Panc1 (cell line): ENCODE measurements around the gene WDR7. TPM values are rescaled to one million over a fixed set of nuclear protein-coding genes. Genes with fewer than 3 reads are reported as not detected.

ENCODE experiments used
- ATAC-seq: fragments of 200-7000 bp; cut with Tn5 transposase; 2 replicates; pipeline ENCODE4 v1.9.1; 2020; ENCODE audit warnings: mild to moderate bottlenecking, moderate library complexity
- BruUV-seq: library from RNA; stranded (reverse); fragments of 400-500 nt; replicated peaks from 2 replicates; lab custom pipeline; 2021; lab: Mats Ljungman, UMichigan
- CTCF ChIA-PET: fragments of 300-600 bp; sonication (Branson Sonifier 250); formaldehyde crosslinking; loops from one replicate; lab custom pipeline; 2022; ENCODE audit warnings: antibody characterized with exemption; lab: Charles Lee
- POLR2A ChIA-PET: fragments of 300-600 bp; sonication (Branson Sonifier 250); formaldehyde crosslinking; loops from one replicate; lab custom pipeline; 2022; ENCODE audit warnings: antibody characterized with exemption; lab: Charles Lee
- DNase-seq: peaks from one replicate; pipeline ENCODE4 v3.0.0-alpha.2; 2010; ENCODE audit warnings: low read depth, low spot score
- H3K27ac ChIP-seq: 2 replicates; pipeline ENCODE4 v1.5.1; 2011; ENCODE audit warnings: mild to moderate bottlenecking, low read length, inconsistent platforms
- H3K27me3 ChIP-seq: fragments of 200-500 bp; sonication (Bioruptor generic); 2 replicates; pipeline ENCODE4 v1.6.0; 2014; ENCODE audit warnings: low read length, inconsistent platforms; ENCODE audit not compliant: control insufficient read depth, insufficient read depth
- H3K36me3 ChIP-seq: fragments of 200-500 bp; sonication (Bioruptor generic); 2 replicates; pipeline ENCODE4 v1.5.1; 2014; ENCODE audit warnings: inconsistent platforms, mild to moderate bottlenecking, low read length, moderate library complexity; ENCODE audit not compliant: control insufficient read depth, insufficient read depth
- H3K4me1 ChIP-seq: 2 replicates; pipeline ENCODE4 v1.5.1; 2011; ENCODE audit warnings: inconsistent platforms, mild to moderate bottlenecking, low read length, moderate library complexity; ENCODE audit not compliant: control insufficient read depth, insufficient read depth
- H3K4me3 ChIP-seq, 2 experiments: 2 replicates each; pipeline ENCODE4 v1.5.1; 2011 to 2012; ENCODE audit warnings: low read depth in 2 of 2, low read length in 2 of 2, mild to moderate bottlenecking in 2 of 2, inconsistent platforms in 1 of 2, moderate library complexity in 1 of 2
- H3K9me3 ChIP-seq: fragments of 200-500 bp; sonication (Bioruptor generic); 2 replicates; pipeline ENCODE4 v1.5.1; 2014; ENCODE audit warnings: low read depth, mild to moderate bottlenecking, inconsistent platforms, low read length, moderate library complexity; ENCODE audit not compliant: control insufficient read depth, insufficient read depth
- CTCF ChIP-seq: fragments of 450-650 bp; IDR thresholded peaks from 2 replicates; pipeline ENCODE4 v1.5.1; 2017; ENCODE audit warnings: mild to moderate bottlenecking
- POLR2AphosphoS5 ChIP-seq: IDR thresholded peaks from 2 replicates; pipeline ENCODE4 v1.6.1; 2012; ENCODE audit warnings: mild to moderate bottlenecking, low read depth, low read length, moderate library complexity
- REST ChIP-seq, 2 experiments: IDR thresholded peaks; 2 replicates each; pipeline ENCODE4 v1.6.1; 2011 to 2012; ENCODE audit warnings: low read depth in 2 of 2, control low read depth in 1 of 2, low read length in 1 of 2, mild to moderate bottlenecking in 1 of 2, moderate library complexity in 1 of 2; ENCODE audit not compliant: insufficient read depth in 1 of 2
- SIN3A ChIP-seq: IDR thresholded peaks from 2 replicates; pipeline ENCODE4 v1.6.1; 2012; ENCODE audit warnings: low read depth, mild to moderate bottlenecking, low read length, moderate library complexity, borderline replicate concordance; ENCODE audit not compliant: insufficient read depth
- TCF7L2 ChIP-seq: IDR thresholded peaks from 2 replicates; pipeline ENCODE4 v1.6.1; 2011; ENCODE audit warnings: mild to moderate bottlenecking, low read depth, low read length, inconsistent platforms
- in situ Hi-C: cut with HindIII; loops from 2 replicates; pipeline ENCODE4 v1.10.0; 2016; ENCODE audit warnings: low sequenced_read_pairs, low pct_unique_long_range_greater_than_20kb
- intact Hi-C: fragments of 100-400 bp; cut with micrococcal nuclease; formaldehyde crosslinking; loops from one replicate; pipeline ENCODE4 v1.10.0; 2022; ENCODE audit not compliant: unreplicated experiment
- total RNA-seq: library from RNA; stranded (reverse); gene quantifications from one replicate; pipeline ENCODE4 v1.2.1, GENCODE V29; 2021; ENCODE audit not compliant: unreplicated experiment

Gene WDR7
- total RNA-seq, 1 experiment from 2014 or later = 12.3 TPM

GRCh38 chr18:56984731-56985130 lies 333.6 kb downstream of the WDR7 start:
- intact Hi-C loops = no loop called here
- DNase-seq (no peak), ATAC-seq (no peak)
- Histone ChIP-seq H3K27me3 (no peaks in the 10 kb centered on the region), H3K27ac (no peak overlapping the region), H3K4me1 (no peaks in the 10 kb centered on the region), H3K4me3 (no peak overlapping the region), H3K9me3 (no peaks in the 10 kb centered on the region), H3K36me3 (no peaks in the 10 kb centered on the region)
- BruUV-seq = no TSS peak
- in situ Hi-C loops = no loop called here
- POLR2A ChIA-PET = no interaction called here
- CTCF ChIA-PET = no interaction called here
- no peak for TF ChIP-seq TCF7L2
- TF ChIP-seq REST (IDR thresholded peaks at IDR 0.05; ENCODE audit: insufficient read depth in 1 of 2, low read depth in 2 of 2, low read length in 1 of 2) = no peak
- TF ChIP-seq CTCF = no peak
- no peak for TF ChIP-seq SIN3A
- TF ChIP-seq POLR2AphosphoS5 = no peak

GRCh38 chr18:56986829-56987228 lies 335.7 kb downstream of the WDR7 start:
- in situ Hi-C loops = no loop called here
- TF ChIP-seq SIN3A (no peak), POLR2AphosphoS5 (no peak)
- Histone ChIP-seq H3K36me3 (no peaks in the 10 kb centered on the region), H3K27ac (no peak overlapping the region), H3K4me3 (no peak overlapping the region), H3K27me3 (no peaks in the 10 kb centered on the region), H3K4me1 (no peaks in the 10 kb centered on the region), H3K9me3 (no peaks in the 10 kb centered on the region)
- ATAC-seq (no peak), DNase-seq (no peak)
- CTCF ChIA-PET = no interaction called here
- intact Hi-C loops = no loop called here
- BruUV-seq = no TSS peak
- POLR2A ChIA-PET = no interaction called here

GRCh38 chr18:56987236-56987635 lies 336.1 kb downstream of the WDR7 start:
- no peaks in the 10 kb centered on the region for H3K27me3 ChIP-seq
- no peak overlapping the region for H3K4me3 ChIP-seq
- H3K9me3 ChIP-seq = no peaks in the 10 kb centered on the region
- CTCF ChIA-PET = no interaction called here
- BruUV-seq = no TSS peak
- in situ Hi-C loops (no loop called here), intact Hi-C loops (no loop called here)
- H3K4me1 ChIP-seq = no peaks in the 10 kb centered on the region
- ATAC-seq = no peak
- TF ChIP-seq TCF7L2 (no peak), SIN3A (no peak), CTCF (no peak), POLR2AphosphoS5 (no peak), REST (IDR thresholded peaks at IDR 0.05; ENCODE audit: insufficient read depth in 1 of 2, low read depth in 2 of 2, low read length in 1 of 2) (no peak)
- H3K36me3 ChIP-seq = no peaks in the 10 kb centered on the region
- H3K27ac ChIP-seq = no peak overlapping the region
- POLR2A ChIA-PET = no interaction called here
- DNase-seq = no peak
